Activated naive CD4-positive, alpha-beta T cell treated with Interleukin-2 at 50 U/mL for 16 hours (primary cell): Measurements from ENCODE around the gene CAPRIN2.

Source experiments
- DNase-seq: peaks from one replicate; pipeline ENCODE4 v3.0.0-alpha.2; 2020

The CAPRIN2 gene

DNA sequence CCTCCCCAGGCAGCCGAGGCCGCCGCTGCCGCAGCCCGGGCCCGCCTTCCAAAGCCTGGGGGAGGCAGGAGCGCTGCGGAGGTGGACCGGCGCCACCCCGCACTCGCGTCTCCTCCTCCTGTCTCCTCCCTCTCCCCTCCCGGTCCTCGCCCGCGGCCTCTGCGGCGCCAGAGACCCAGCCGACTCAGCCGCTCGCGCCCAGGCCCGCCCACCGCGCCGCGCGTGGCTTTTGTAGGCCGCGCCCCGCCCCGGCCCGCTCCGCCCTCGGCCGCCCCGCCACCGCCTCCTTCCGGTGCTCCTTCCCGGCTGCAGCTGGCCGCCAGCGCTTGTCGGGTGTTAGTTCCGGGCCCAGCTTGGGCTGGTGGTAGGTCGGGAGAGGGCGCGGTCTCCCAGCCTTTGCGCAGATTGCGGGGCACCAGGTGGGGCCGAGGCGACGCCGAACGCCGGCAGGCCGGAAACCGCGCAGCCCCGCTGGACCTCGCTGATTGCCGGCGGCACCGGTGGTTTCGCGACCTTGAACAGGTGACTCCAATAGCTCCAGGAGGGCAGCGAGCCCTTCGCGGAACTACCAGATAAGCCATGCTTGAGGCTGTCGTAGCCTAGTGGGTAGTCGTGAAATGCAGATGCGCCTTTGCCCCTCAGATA is at the start of gene CAPRIN2:
TSS of gene CAPRIN2 (minus strand) at position 202 of the 645 bp plus-strand sequence. CDS start 1,431 bp downstream, outside the sequence.
- DNase-seq, result peak; percentile 94

DNA sequence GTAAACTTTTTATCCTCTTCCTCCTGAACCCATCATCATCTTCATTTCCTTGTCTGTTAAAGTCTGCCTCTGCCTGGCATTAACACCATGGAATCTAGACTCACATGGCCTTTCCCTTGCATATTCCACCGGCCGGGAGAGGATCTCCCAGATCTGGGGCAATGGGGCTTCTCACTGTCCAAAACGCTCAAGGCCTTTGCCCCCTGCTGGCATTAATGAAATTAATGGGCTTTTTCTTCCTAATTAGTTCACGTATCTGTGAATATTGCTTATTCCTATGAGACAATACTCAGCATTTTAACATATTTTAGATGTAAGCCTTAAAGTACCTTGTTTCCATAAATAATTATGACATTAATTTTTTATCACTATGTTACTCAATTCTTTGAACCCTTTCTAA is 42.9 kb upstream of the CAPRIN2 start:
- no peak for DNase-seq

DNA sequence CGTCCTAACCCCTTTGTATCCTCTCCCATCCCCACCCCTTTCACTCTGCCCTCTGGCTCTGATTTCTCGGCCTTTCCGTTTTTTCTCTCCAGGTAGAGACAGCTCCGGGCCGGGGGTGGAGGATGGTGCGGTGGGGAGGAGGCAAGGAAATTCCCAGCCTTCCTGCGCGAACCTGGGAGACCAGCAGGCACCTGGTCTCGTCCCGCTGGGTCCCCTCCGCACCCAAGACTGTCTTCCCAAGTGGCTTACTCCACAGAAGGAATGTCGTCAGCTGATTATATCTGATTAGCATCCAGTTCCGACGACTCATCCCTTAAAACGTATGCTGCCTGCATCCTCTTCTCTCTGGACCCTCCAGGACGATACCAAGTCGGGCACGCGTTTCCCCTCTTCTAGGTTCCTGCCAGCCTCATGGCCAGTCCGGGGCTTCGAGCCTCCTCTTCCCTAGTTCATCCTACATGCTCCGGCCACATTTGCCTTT is 42.2 kb upstream of the CAPRIN2 start:
- DNase-seq, result no peak

- no peak for DNase-seq
Measured at GRCh38 chr12:30796313-30796780, 41.6 kb upstream of the CAPRIN2 start.

GRCh38 chr12:30795410-30796312 is 40.9 kb upstream of the CAPRIN2 start:
- DNase-seq, result peak; percentile 51

DNA sequence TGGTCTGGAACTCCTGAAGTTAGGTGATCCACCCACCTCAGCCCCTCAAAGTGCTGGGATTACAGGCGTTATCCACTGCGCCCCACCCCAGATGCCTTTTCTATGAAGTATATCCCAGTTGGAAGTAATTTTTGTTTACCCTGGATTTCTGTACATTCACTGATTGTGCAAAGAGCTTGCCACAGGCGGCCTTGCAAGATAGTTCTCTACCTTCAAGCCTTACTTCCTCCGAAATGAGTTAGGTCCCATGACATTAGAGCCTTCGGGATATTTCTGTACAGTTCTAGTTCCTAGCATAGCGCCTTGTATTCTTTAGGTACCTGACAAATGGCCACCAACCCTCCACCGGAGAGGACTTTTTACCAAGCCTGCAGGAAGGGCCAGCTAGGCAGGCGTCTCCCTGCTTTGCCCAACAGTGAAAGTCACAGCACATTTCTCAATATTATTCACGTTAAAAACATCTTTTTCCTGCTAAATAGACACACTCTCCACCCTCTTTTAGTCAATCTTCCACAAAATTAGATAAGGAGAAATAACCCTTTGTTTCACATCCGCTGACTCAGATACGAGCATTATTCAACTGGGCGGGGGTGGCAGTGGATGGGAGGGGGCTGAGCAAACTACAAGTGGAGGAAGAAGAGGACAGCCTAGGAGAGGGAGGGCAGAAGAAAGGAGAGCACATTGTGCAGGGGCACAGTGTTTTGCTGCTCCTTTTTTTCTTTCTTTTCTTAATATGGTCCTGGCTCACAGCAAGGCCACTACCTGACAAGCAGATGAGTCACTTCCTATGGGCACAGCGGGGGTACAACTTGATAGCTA is 40.0 kb upstream of the CAPRIN2 start:
- DNase-seq, result peak; percentile 6

- DNase-seq, result no peak
Measured at GRCh38 chr12:30794020-30794419, 39.3 kb upstream of the CAPRIN2 start.

- no peak for DNase-seq
Measured at GRCh38 chr12:30792648-30793499, 38.1 kb upstream of the CAPRIN2 start.

GRCh38 chr12:30792085-30792484 is 37.3 kb upstream of the CAPRIN2 start:
- DNase-seq, result no peak

DNA sequence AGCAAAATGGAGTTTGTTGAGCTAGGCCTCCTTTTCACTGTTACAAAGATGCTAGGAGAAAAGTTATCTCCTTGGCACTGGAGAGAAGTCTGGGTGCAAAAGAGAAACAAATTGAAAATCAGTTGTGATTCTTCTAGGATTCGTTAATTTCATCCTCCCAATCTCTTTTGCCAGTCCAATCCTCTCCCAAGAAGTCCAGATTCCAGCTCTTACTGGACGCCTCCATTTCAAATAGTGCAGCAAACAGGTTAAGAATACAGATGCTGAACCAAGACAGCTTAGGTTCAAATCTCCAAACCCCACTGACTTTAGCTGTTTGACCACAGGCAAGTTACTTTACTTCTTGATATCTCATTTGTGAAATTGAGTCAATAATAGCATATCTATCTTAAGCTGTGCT is 34.0 kb upstream of the CAPRIN2 start:
- DNase-seq, result no peak

DNA sequence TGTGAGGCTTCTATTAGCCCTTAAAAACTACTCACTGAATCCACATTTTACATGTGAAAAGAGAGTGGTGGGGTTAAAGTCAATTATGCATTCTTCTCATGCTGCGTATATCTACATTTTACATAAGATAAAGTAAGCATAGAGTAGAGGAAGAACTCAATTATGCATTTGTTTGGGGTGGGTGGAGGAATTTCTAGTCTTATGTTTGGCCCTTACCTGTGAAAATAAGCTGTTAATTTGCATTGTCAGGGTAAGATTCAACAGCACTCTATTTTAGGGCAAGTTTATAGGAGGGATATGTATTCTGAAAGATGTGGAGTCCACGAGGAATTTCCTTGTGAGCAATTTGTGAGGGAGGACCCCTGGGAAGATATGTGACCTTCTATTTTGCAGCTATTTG is 30.9 kb upstream of the CAPRIN2 start:
- DNase-seq, result no peak

- DNase-seq, result no peak
Measured at GRCh38 chr12:30784508-30784907, 29.8 kb upstream of the CAPRIN2 start.

DNA sequence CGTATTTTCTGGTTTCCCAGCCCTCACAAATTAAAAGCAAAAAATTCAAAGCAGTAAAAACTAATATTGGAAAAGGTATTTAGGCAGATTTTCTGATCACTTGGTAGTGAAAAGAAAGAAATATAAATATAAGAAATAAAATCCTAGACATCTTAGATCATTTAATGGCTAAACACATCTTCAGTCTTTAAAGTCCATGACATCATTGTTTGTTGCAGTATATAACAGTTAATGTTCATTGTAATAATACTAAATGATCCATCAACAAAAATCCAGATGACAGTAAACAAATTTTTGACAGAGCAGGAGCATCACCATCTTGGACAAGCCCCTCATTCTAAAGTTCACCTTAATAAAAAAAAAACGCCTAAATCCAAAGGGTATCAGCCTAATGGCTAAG is 29.2 kb upstream of the CAPRIN2 start:
- no peak for DNase-seq

DNA sequence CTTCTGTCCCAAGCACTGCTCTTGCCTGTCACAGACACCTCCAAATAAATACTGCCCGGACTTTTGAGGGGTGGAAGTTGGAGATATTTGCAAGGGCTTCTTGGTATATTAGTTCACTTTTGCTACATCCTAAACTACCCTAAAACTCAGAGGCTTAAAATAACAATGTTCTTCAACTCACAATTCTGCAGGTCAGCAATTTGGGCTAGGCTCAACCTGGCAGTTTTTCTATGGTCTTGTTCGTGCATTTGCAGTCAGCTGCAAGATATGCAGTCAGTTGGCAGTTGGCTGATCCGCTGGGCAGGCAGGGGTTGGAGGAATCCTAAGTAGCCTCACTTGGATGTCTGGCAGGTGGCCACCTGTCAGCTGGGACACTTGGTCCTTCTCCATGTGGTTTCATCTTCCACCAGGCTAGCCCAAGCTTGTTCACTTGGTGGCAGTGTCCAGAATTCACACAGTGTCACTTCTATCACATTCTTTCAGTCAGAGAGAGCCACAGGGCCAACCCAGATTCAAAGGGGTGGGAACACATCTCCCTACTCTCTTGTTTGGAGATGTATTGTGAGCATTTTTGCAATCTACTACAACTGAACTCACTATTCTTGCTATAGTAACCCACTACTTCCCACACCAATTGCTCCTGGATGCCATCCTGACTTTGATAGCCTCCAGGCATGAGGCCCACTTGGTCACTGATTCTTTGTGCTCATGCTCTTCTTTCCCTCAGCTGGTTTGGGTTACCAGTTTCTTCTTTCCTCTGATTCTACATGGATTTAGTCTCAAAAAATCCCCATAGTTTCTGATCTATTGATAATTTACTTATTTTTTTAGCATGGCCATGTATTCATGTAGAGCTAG is 27.8 kb upstream of the CAPRIN2 start:
- DNase-seq, result no peak

DNA sequence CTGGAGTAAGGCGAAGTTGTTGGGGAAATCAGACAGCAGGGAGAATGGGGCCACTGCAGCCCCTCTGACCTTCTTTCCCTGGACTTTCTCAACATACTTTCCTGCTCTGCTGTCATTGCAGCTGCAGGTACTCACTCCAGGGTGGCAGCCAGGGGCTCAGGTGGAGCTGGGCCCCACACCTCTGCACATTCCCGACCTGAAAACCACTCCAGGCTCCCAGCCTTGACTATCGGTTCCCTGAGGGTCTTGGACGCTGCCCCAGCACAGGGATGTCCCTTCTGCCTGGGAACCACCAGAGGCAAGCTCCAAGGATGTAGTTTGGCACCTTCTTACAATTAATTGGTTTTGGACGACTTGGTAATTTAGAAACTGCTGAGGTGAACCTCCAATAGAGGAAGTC is 24.8 kb upstream of the CAPRIN2 start:
- no peak for DNase-seq

DNA sequence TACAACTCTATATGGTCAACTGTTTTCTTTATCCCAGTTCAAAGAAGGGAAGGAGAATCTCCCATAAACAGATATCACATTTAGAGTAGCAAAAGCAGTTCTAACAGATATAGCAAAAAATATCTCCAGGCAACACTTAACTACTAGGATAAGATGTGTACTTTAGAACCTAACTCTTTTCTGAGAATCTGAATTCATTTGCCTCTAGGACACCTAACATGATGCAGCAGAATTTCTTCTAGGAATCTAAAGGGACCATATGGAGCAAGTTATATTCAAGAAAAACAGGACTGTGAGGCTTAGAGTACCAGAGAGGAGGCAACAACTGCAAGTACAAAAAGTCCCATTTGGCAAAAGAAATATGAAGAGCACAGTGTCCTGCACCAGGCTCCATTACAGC is 24.4 kb upstream of the CAPRIN2 start:
- no peak for DNase-seq

- no peak for DNase-seq
Measured at GRCh38 chr12:30774599-30774998, 19.8 kb upstream of the CAPRIN2 start.

DNA sequence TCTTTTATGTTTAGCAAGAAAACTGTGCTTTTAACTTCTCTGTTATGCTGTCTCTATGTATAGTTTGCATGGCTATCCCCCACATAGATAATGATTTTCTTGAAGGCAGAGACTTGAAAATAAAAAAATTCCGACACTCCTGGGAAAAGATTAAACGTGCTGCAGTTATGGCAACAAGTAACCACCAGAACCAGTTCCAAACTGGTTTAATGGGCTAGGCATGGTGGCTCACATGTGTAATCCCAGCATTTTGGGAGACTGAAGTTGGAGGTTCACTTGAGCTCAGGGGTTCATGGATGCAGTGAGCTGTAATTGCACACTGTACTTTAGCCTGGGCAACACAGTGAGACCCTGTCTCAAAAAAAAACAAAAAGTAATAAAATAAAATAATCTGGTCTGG is 15.1 kb upstream of the CAPRIN2 start:
- DNase-seq, result no peak

DNA sequence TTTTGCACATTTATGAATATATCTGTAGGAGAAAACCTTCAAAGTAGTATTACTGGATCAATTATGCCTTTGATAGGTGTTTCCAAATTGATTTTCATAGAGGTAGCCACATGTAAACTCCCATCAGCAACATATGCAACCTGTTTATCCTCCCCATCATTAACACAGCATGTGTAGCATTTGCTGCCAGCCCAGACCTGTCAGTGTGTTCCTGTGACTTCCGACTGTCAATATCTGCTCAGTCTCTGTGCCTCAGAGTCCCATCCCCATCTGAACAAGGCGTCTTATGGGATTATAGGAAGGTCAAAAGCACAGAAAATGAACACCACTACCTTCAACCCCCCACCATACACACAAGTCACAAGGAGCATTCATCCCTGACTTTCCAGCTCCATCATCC is 9.5 kb upstream of the CAPRIN2 start:
- no peak for DNase-seq

DNA sequence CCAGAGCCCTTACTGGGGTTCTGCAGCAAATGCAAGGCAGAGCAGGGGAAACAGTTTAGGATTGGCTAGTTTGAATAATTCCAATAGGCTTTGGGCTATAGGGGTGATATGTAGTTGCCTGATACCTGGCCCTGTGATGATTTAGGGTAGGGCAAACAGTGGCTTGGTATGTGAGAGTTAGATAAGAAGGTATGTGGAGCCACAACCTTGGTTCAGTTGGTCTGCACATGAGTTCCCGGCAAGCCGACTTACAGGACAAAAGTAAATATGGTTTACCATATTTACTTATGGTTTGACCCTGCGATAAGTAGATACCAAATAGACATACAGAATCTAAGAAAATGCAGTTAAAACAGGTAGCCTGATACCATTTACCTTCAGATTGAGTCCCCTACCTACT is 8.3 kb upstream of the CAPRIN2 start:
- no peak for DNase-seq

DNA sequence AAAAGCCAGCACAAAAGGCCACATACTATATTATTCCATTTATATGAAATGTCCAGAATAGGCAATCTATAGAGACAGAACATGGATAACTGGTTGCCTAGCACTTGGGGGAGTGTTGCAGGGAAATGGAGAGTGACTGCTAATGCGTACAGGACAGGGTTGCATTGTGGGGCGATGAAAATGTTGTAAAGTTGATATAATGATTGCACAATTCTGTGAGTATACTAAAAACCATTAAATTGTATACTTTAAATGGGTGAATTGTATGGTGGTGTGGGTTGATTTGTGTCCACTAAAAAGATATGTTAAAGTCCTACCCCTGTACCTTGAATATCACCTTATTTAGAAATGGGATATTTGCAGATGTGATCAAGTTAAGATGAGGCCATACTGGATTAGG is 7.0 kb upstream of the CAPRIN2 start:
- no peak for DNase-seq
